WTC11 (cell line): ENCODE results near the gene EEF2K. TPM values are rescaled to one million over a fixed set of nuclear protein-coding genes. Genes with fewer than 3 reads are reported as not detected.
A peak's percentile ranks its signal among the peaks of the same experiment; 100 is the strongest.

Source experiments
- ATAC-seq: fragments of 200-7000 bp; cut with Tn5 transposase; 2 replicates; pipeline ENCODE4 v1.10.0; 2021; ENCODE audit warnings: mild to moderate bottlenecking, moderate library complexity
- CTCF ChIA-PET: fragments of 300-600 bp; sonication (Branson Sonifier 250); formaldehyde crosslinking; loops from one replicate; lab custom pipeline; 2021; ENCODE audit warnings: antibody characterized with exemption; lab: Charles Lee
- POLR2A ChIA-PET: fragments of 350-600 bp; sonication (Branson Sonifier 250); formaldehyde crosslinking; loops from one replicate; lab custom pipeline; 2021; ENCODE audit warnings: antibody characterized with exemption; lab: Charles Lee
- DNase-seq: peaks from one replicate; pipeline ENCODE4 v3.0.0; 2021; ENCODE audit warnings: low spot score
- H3K27ac Mint-ChIP-seq: 2 replicates; pipeline ENCODE4 v1.8.0; 2021; ENCODE audit warnings: mixed read lengths
- H3K27me3 Mint-ChIP-seq: 2 replicates; pipeline ENCODE4 v1.8.0; 2021; ENCODE audit warnings: low read depth, mild to moderate bottlenecking, moderate library complexity, mixed read lengths
- H3K36me3 Mint-ChIP-seq: 2 replicates; pipeline ENCODE4 v1.8.0; 2021; ENCODE audit warnings: mixed read lengths
- H3K4me1 Mint-ChIP-seq: 2 replicates; pipeline ENCODE4 v1.8.0; 2022; ENCODE audit warnings: mixed read lengths
- H3K4me3 Mint-ChIP-seq: 2 replicates; pipeline ENCODE4 v1.8.0; 2021; ENCODE audit warnings: mild to moderate bottlenecking, moderate library complexity, mixed read lengths
- H3K9me3 Mint-ChIP-seq: 2 replicates; pipeline ENCODE4 v1.8.0; 2021; ENCODE audit warnings: mixed read lengths
- FOXJ3 ChIP-seq: sonication (generic); formaldehyde crosslinking; IDR thresholded peaks from 2 replicates; pipeline ENCODE4 v1.9.0; 2021; ENCODE audit warnings: missing genetic modification reagents, mild to moderate bottlenecking, borderline replicate concordance
- FOXK1 ChIP-seq: sonication (generic); formaldehyde crosslinking; IDR thresholded peaks from 2 replicates; pipeline ENCODE4 v1.8.0; 2022; ENCODE audit warnings: mild to moderate bottlenecking, moderate library complexity, missing genetic modification reagents
- GABPB1 ChIP-seq: sonication (generic); formaldehyde crosslinking; IDR thresholded peaks from 2 replicates; pipeline ENCODE4 v1.8.1; 2023; ENCODE audit warnings: mild to moderate bottlenecking, missing genetic modification reagents
- NR2C2 ChIP-seq: sonication (generic); formaldehyde crosslinking; IDR thresholded peaks from 2 replicates; pipeline ENCODE4 v1.8.0; 2022; ENCODE audit warnings: mild to moderate bottlenecking, missing genetic modification reagents
- NR3C1 ChIP-seq: sonication (generic); formaldehyde crosslinking; conservative IDR thresholded peaks from 2 replicates; pipeline ENCODE4 v1.8.1; 2023; ENCODE audit warnings: low read depth, mild to moderate bottlenecking, missing genetic modification reagents
- OVOL2 ChIP-seq: fragments of 250-450 bp; sonication (Bioruptor Pico); IDR thresholded peaks from 2 replicates; pipeline ENCODE4 v1.9.0; 2021; ENCODE audit warnings: mild to moderate bottlenecking, borderline replicate concordance
- PRRX2 ChIP-seq: fragments of 250-450 bp; sonication (Bioruptor Pico); IDR thresholded peaks from 2 replicates; pipeline ENCODE4 v1.8.0; 2021; ENCODE audit warnings: mild to moderate bottlenecking
- TP53 ChIP-seq: sonication (generic); formaldehyde crosslinking; IDR thresholded peaks from 2 replicates; pipeline ENCODE4 v1.8.1; 2023; ENCODE audit warnings: mild to moderate bottlenecking, missing genetic modification reagents
- ZNF121 ChIP-seq: sonication (generic); formaldehyde crosslinking; IDR thresholded peaks from 2 replicates; pipeline ENCODE4 v1.8.0; 2023; ENCODE audit warnings: missing genetic modification reagents
- ZNF219 ChIP-seq: sonication (generic); formaldehyde crosslinking; IDR thresholded peaks from 2 replicates; pipeline ENCODE4 v1.8.0; 2023; ENCODE audit warnings: missing genetic modification reagents, mild to moderate bottlenecking, borderline replicate concordance
- ZNF416 ChIP-seq: fragments of 250-450 bp; sonication (Bioruptor Pico); IDR thresholded peaks from 2 replicates; pipeline ENCODE4 v1.9.0; 2021; ENCODE audit warnings: mild to moderate bottlenecking, inconsistent platforms
- total RNA-seq: library from RNA; stranded (reverse); gene quantifications from 3 replicates; pipeline ENCODE4 v1.2.3, GENCODE V29; 2021
- TF ChIP-seq, protein P1 (sequence below): sonication (generic); formaldehyde crosslinking; conservative IDR thresholded peaks from 2 replicates; pipeline ENCODE4 v1.8.1; 2022; ENCODE audit warnings: mild to moderate bottlenecking, missing genetic modification reagents
- TF ChIP-seq, protein P2 (sequence below): sonication (generic); formaldehyde crosslinking; IDR thresholded peaks from 2 replicates; pipeline ENCODE4 v1.8.1; 2023; ENCODE audit warnings: mild to moderate bottlenecking, moderate library complexity, missing genetic modification reagents
- TF ChIP-seq, protein P3 (sequence below): sonication (generic); formaldehyde crosslinking; IDR thresholded peaks from 2 replicates; pipeline ENCODE4 v1.8.1; 2022; ENCODE audit warnings: missing genetic modification reagents, borderline replicate concordance
- TF ChIP-seq, protein P4 (sequence below): sonication (generic); formaldehyde crosslinking; IDR thresholded peaks from 2 replicates; pipeline ENCODE4 v1.8.1; 2022; ENCODE audit warnings: mild to moderate bottlenecking, moderate library complexity, missing genetic modification reagents
- TF ChIP-seq, protein P5 (sequence below): fragments of 250-450 bp; sonication (Bioruptor Pico); IDR thresholded peaks from 2 replicates; pipeline ENCODE4 v1.9.0; 2021; ENCODE audit warnings: mild to moderate bottlenecking
- TF ChIP-seq, protein P6 (sequence below): fragments of 250-450 bp; sonication (Bioruptor Pico); IDR thresholded peaks from 2 replicates; pipeline ENCODE4 v2.1.2; 2022; ENCODE audit warnings: mild to moderate bottlenecking, moderate library complexity
- TF ChIP-seq, protein P7 (sequence below): sonication (generic); formaldehyde crosslinking; IDR thresholded peaks from 2 replicates; pipeline ENCODE4 v1.8.0; 2022; ENCODE audit warnings: mild to moderate bottlenecking, missing genetic modification reagents

The EEF2K gene
- total RNA-seq, 1 experiment from 2014 or later: 26.7 TPM

DNA sequence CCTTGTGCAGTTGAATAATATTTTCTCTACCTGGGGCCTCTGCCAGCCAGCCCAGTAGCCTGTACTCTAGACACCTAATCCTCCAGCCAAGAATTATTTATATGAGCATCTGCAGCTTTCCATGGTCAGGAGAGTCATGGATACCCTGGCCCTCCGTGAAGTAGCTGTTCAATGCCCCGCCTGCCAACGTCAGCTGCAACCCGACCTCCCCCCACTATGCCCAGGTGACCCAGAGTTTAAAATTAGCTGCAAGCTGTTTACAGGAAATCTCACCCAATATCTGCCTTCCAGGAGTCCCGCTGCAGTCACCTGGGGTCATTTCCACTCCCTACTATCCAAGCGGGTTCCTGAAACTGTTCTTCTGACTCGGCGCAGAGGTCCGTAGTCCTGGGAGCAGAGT, 31.4 kb upstream of the EEF2K start:
- ATAC-seq: no peak
- no peak overlapping the region for H3K4me3 Mint-ChIP-seq
- H3K27me3 Mint-ChIP-seq: no peaks in the 10 kb centered on the region
- TF ChIP-seq FOXJ3 (CRISPR knock-in tag): no peak
- no peak for TF ChIP-seq NR2C2
- TF ChIP-seq ZNF416: no peak
- TF ChIP-seq, protein P1, sequence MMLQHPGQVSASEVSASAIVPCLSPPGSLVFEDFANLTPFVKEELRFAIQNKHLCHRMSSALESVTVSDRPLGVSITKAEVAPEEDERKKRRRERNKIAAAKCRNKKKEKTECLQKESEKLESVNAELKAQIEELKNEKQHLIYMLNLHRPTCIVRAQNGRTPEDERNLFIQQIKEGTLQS (CRISPR knock-in tag): no peak
- TF ChIP-seq, protein P2, sequence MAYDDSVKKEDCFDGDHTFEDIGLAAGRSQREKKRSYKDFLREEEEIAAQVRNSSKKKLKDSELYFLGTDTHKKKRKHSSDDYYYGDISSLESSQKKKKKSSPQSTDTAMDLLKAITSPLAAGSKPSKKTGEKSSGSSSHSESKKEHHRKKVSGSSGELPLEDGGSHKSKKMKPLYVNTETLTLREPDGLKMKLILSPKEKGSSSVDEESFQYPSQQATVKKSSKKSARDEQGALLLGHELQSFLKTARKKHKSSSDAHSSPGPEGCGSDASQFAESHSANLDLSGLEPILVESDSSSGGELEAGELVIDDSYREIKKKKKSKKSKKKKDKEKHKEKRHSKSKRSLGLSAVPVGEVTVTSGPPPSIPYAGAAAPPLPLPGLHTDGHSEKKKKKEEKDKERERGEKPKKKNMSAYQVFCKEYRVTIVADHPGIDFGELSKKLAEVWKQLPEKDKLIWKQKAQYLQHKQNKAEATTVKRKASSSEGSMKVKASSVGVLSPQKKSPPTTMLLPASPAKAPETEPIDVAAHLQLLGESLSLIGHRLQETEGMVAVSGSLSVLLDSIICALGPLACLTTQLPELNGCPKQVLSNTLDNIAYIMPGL (CRISPR knock-in tag): no peak
- TF ChIP-seq, protein P3, sequence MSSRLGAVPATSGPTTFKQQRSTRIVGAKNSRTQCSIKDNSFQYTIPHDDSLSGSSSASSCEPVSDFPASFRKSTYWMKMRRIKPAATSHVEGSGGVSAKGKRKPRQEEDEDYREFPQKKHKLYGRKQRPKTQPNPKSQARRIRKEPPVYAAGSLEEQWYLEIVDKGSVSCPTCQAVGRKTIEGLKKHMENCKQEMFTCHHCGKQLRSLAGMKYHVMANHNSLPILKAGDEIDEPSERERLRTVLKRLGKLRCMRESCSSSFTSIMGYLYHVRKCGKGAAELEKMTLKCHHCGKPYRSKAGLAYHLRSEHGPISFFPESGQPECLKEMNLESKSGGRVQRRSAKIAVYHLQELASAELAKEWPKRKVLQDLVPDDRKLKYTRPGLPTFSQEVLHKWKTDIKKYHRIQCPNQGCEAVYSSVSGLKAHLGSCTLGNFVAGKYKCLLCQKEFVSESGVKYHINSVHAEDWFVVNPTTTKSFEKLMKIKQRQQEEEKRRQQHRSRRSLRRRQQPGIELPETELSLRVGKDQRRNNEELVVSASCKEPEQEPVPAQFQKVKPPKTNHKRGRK (CRISPR knock-in tag): no peak
- TF ChIP-seq, protein P4, sequence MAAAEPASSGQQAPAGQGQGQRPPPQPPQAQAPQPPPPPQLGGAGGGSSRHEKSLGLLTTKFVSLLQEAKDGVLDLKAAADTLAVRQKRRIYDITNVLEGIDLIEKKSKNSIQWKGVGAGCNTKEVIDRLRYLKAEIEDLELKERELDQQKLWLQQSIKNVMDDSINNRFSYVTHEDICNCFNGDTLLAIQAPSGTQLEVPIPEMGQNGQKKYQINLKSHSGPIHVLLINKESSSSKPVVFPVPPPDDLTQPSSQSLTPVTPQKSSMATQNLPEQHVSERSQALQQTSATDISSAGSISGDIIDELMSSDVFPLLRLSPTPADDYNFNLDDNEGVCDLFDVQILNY: no peak
- TF ChIP-seq, protein P5, sequence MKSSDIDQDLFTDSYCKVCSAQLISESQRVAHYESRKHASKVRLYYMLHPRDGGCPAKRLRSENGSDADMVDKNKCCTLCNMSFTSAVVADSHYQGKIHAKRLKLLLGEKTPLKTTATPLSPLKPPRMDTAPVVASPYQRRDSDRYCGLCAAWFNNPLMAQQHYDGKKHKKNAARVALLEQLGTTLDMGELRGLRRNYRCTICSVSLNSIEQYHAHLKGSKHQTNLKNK: no peak
- TF ChIP-seq ZNF219 (CRISPR knock-in tag): no peak
- TF ChIP-seq GABPB1 (CRISPR knock-in tag): no peak
- TF ChIP-seq, protein P6, sequence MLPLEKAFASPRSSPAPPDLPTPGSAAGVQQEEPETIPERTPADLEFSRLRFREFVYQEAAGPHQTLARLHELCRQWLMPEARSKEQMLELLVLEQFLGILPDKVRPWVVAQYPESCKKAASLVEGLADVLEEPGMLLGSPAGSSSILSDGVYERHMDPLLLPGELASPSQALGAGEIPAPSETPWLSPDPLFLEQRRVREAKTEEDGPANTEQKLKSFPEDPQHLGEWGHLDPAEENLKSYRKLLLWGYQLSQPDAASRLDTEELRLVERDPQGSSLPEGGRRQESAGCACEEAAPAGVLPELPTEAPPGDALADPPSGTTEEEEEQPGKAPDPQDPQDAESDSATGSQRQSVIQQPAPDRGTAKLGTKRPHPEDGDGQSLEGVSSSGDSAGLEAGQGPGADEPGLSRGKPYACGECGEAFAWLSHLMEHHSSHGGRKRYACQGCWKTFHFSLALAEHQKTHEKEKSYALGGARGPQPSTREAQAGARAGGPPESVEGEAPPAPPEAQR (CRISPR knock-in tag): no peak
- TF ChIP-seq, protein P7, sequence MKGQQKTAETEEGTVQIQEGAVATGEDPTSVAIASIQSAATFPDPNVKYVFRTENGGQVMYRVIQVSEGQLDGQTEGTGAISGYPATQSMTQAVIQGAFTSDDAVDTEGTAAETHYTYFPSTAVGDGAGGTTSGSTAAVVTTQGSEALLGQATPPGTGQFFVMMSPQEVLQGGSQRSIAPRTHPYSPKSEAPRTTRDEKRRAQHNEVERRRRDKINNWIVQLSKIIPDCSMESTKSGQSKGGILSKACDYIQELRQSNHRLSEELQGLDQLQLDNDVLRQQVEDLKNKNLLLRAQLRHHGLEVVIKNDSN (CRISPR knock-in tag): no peak
- no peak for TF ChIP-seq TP53 (CRISPR knock-in tag)
- TF ChIP-seq PRRX2 (CRISPR knock-in tag): no peak
- no peak for TF ChIP-seq FOXK1 (CRISPR knock-in tag)
- TF ChIP-seq OVOL2 (CRISPR knock-in tag): no peak
- no peaks in the 10 kb centered on the region for H3K9me3 Mint-ChIP-seq
- no peaks in the 10 kb centered on the region for H3K36me3 Mint-ChIP-seq
- CTCF ChIA-PET: interaction anchor here (0.7 to 4.0 kb wide), 10 partner anchors 9 to 174 kb away, joined by 3 to 21 read pairs (median 5); partner anchors contain the start of gene SDR42E2
- POLR2A ChIA-PET: no interaction called here
- no peak overlapping the region for H3K27ac Mint-ChIP-seq
- no peak for DNase-seq
- no peaks in the 10 kb centered on the region for H3K4me1 Mint-ChIP-seq

DNA sequence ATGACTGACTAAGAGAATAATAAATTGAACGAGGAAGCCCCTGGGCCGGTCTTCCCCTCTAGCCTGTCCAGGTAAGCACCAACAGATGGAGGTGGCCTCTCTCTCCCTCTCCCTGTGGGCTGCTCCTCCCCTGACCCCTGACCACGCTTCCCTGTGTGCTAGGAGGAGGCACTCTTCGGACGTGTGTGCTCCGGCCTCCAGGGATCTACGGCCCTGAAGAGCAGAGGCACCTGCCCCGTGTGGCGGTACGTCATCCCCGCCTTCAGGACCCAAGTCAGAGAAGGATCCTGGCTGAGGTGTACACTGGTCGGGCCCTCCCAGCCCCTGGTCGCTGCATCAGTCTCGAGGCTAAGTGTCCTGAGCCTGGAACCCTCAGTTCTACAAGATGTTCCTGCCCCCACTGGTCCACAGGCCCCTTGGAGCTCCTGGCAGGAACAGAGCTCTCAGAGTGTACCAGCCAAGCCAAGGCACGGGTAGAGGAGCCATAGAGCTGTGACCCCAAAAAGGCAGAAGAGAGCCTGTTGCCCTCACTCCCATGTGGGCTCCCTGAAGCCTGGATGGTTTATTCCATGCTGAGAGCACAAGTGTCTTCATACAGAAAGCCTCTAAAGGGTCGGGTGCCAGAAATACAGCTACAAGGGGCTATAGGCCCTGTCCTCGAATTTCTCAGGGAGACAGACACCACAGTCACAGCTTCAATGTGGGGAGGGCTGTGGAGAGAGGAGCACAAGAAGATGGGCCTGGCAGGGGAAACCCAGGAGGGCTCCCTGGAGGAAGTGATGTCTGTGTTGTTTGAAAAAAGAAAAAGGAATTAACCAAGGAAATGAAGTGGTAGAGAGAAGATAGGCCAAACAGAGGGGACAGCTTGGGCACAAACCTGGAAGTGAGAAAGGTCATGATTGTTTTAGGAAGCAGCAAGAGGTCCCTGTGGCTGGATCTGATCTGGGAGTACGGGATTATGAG, 27.8 kb upstream of the EEF2K start:
- no peak for TF ChIP-seq NR3C1 (CRISPR knock-in tag)
- peak; percentile 54; the same call in 1 of the 2 replicates for TF ChIP-seq ZNF121
- no peaks in the 10 kb centered on the region for H3K27me3 Mint-ChIP-seq
- no peaks in the 10 kb centered on the region for H3K4me1 Mint-ChIP-seq
- H3K9me3 Mint-ChIP-seq: no peaks in the 10 kb centered on the region
- no peaks in the 10 kb centered on the region for H3K36me3 Mint-ChIP-seq
- ATAC-seq (no peak; the same call in 1 of the 2 replicates), DNase-seq (no peak)
- ChIA-PET POLR2A (no interaction called here), CTCF (interaction anchor here (0.7 to 2.2 kb wide), 6 partner anchors 10 to 186 kb away, joined by 3 to 26 read pairs (median 4); no protein-coding TSS in a partner anchor)
- no peak overlapping the region for H3K4me3 Mint-ChIP-seq
- H3K27ac Mint-ChIP-seq: no peak overlapping the region
